AG09319 (cell line): ENCODE measurements around the gene EDN3.

Source experiments
- DNase-seq: peaks from one replicate; pipeline ENCODE4 v3.0.0-alpha.2; 2010; ENCODE audit warnings: low read depth; ENCODE audit errors: extremely low read depth
- CTCF ChIP-seq: IDR thresholded peaks from 2 replicates; pipeline ENCODE4 v1.5.1; 2011; ENCODE audit warnings: low read depth, mild to moderate bottlenecking, inconsistent platforms, low read length, moderate library complexity

Gene EDN3

DNA sequence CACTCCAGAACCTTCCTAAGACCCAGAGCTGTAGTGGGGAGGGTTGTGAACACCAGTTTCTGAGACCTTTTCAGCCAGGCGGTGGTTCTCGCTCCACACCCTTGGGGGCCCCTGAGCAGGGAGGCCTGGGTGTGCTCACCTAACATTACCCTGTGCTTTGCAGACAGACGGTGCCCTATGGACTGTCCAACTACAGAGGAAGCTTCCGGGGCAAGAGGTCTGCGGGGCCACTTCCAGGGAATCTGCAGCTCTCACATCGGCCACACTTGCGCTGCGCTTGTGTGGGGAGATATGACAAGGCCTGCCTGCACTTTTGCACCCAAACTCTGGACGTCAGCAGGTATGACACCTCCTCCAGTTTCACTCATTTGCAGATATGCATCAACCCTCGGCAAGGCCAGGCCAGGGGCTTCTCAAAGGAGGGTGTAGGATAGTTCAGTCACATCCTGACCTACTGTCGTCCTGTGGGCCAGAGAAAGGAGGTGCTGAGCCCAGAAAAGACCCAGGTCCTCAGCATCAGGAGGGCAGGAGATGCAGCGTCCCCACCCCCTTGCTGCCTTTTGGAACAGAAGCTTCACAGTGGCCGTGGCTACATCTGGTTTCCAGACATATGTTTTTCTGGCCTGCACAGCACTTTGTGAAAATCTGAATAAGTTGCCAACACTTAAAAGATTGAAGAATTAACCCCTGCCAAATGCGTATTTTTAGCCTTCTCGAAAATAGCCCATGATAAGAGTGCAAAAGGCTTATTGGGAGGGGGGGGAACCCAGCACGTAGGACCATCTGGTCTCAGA lies 20.6 kb downstream of the EDN3 start:
- DNase-seq: no peak
- TF ChIP-seq CTCF: no peak

DNA sequence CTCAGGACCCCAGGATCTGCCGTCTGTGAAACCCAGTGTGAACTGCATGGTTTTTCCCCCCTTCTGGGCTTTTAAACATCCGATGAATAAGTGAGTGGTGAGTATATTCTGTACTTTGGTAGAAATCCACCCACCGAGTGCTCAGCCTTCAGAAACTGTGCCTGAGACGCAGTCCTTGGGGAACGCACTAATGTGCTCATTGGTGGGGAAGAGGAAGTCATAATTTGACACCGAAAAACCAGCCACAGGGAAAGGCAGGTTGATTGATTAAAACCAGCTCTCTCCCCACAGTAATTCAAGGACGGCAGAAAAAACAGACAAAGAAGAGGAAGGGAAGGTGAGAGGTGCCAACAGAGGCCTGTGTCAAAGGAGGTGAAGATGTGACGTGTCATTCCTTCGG lies 21.7 kb downstream of the EDN3 start:
- no peak for TF ChIP-seq CTCF
- no peak for DNase-seq

- no peak for DNase-seq
- no peak for TF ChIP-seq CTCF
Measured at GRCh38 chr20:59322585-59323454, 22.4 kb downstream of the EDN3 start.

GRCh38 chr20:59323731-59324130 lies 23.3 kb downstream of the EDN3 start:
- no peak for DNase-seq
- TF ChIP-seq CTCF: no peak

DNA sequence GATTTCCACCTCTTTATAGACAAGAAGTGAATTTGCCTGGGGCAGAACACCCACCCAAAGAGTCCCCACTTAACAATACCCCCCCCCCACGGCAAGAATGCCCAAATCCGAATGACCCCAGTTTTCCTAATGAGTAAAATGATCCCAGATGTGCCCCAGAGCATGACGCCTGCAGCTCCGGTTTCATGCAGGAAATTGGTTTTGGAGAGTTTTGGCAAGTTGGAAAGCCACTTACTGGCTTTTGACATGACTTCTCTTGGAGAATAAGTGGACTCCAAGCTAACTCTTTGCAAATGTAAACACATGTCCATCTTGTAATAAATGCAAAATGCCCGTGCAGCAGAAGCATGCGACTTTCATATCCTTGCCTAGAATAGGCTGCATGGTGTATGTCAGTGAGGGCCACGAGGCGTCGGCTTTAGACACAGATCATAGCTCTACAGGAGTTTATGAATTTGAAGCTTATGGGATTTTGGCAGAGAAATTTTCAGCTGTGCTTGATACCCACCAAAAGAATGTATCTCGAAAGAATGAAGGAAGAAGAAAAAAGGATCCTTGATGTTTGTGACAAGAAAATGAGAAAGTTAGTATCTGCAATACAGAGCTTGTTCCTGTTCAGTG lies 24.2 kb downstream of the EDN3 start:
- TF ChIP-seq CTCF: no peak
- no peak for DNase-seq

DNA sequence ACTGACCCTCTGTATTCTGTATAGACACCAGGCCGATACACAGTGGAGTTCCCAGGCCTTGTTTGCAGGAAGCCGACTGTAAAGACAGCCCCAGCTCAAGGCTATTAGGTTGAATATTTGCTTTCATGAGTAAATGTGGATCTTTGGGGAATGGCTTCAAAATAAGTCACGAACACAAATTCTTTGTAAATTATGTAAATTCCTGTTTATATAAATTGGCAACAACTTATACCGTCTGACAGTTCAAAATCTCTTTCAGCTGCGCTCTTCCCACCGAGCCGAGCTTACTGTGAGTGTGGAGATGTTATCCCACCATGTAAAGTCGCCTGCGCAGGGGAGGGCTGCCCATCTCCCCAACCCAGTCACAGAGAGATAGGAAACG lies 24.7 kb downstream of the EDN3 start:
- DNase-seq: no peak
- TF ChIP-seq CTCF: no peak

DNA sequence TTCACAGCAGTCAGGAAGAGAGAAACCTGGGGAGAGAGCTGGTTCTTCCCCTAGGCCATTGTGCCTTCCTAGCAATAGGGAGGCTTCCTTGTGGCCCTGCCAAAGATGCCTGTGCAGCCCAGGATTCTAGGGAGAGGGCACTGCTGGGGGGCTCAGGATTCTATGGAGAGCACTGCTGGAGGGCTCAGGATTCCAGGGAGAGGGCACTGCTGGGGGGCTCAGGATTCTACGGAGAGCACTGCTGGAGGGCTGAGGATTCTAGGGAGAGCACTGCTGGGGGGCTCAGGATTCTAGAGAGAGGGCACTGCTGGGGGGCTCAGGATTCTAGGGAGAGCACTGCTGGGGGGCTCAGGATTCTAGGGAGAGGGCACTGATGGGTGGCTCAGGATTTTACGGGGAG lies 25.8 kb downstream of the EDN3 start:
- no peak for DNase-seq
- TF ChIP-seq CTCF: no peak
